HG03442 (cell line): Measurements from ENCODE around the gene GARNL3.

Experiments
- ATAC-seq: cut with Tn5 transposase; IDR thresholded peaks from one replicate; pipeline ENCODE4 v1.9.1; 2021; ENCODE audit warnings: mild to moderate bottlenecking, moderate library complexity; ENCODE audit not compliant: unreplicated experiment

Gene GARNL3

DNA sequence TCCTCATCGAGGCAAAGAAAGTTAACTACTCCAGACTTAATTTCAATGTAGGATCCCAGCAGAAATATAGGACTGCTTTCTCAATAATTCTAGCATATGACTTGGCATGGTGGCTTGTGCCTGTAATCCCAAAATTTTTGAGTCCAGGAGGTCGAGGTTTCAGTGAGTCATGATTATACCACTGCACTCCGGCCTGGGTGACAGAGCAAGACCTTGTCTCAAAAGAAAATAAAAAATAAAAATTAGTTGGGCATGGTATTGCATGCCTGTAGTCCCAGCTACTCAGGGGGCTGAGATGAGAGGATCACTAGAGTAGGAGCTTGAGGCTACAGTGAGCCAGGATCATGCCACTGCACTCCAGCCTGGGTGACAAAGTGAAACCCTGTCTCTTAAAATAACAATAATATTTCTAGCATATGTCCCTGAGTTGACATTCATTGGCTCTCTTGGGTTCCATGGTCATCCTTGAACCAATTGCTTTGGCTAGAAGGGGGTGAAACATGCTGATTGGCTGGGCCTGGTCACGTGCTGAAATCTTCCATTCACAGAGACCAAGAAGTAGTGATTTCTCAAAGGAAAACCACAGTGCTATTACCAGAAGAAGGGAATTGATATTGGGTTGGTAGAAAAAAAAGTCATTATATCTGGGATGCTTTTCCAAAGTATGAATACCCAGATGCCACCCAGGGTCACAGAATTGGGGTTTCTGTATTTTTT lies 31.6 kb upstream of the GARNL3 start:
- ATAC-seq, result no peak

DNA sequence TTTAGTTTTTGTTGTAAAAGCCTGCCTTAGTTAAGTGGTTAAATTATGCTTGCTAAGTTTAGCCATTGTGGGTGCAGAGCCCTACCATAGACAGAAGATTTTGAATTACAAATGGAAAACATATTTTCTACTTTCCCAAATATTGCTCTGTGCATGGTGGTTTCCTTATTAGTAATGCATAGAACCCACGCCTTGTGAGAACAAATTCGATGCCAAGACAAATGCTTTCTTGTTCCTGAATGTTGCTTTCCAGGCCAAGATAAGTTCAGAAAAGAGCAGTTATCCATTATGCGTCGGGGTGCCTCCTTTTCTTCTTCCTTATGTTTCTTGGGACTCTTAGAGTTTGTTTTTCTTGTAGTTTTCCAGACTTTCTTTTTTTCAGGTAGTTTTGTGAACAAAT lies 31.0 kb upstream of the GARNL3 start:
- no peak for ATAC-seq

DNA sequence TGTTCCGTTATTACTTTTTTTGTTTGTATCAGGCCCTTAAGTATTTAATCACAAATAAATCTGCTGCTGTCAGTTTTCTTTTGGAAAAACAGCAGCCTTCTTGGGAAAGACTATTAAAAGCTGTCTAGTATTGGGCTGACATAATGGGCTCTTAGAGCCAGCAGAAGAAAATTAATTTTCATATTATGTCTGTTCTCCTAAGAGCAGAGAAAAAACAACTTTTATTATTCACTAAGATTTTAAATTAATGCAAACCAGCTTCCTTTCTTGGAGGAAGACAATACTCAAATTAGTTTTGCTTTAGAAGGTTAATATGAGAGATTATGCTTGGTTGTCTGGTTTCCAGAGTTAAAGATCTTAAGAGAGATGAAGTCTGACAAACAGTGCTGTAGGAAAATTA lies 30.6 kb upstream of the GARNL3 start:
- no peak for ATAC-seq

DNA sequence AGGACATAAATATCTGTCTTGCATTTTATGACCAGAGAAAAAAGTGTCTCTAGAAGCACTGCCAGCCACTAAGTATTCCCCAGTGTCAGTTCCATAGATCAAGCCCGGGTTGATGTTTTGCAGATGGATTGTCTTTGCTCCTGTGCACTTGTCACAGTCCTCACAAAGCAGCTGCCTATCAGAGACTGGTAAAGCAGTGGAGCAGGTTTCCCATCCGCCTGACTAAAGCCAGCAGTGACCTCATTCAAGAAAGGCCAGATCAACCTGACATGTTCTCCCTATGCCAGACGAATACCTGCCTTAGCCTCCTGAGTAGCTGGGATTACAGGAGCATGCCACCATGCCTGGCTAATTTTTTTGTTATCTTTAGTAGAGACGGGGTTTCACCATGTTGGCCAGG lies 26.8 kb upstream of the GARNL3 start:
- no peak for ATAC-seq

DNA sequence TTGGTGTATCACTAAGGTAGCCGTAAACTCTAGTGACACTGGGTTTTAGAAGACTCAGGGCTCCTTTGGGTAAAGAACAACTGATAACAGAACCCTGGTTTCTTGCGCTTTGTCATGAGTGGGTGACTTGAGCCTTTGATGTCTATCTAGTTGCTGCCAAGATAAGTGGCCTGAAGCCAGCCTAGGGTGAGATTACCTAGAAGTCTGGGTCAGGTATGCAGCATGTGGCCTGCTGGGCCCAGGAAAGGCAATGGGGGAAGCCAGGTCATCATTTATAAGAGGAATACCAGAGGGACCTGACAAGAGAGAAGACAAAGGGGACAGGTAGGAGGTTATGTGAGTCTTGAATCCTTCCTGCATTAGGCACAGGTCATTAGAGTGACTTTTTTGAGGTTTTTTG lies 23.2 kb upstream of the GARNL3 start:
- no peak for ATAC-seq

DNA sequence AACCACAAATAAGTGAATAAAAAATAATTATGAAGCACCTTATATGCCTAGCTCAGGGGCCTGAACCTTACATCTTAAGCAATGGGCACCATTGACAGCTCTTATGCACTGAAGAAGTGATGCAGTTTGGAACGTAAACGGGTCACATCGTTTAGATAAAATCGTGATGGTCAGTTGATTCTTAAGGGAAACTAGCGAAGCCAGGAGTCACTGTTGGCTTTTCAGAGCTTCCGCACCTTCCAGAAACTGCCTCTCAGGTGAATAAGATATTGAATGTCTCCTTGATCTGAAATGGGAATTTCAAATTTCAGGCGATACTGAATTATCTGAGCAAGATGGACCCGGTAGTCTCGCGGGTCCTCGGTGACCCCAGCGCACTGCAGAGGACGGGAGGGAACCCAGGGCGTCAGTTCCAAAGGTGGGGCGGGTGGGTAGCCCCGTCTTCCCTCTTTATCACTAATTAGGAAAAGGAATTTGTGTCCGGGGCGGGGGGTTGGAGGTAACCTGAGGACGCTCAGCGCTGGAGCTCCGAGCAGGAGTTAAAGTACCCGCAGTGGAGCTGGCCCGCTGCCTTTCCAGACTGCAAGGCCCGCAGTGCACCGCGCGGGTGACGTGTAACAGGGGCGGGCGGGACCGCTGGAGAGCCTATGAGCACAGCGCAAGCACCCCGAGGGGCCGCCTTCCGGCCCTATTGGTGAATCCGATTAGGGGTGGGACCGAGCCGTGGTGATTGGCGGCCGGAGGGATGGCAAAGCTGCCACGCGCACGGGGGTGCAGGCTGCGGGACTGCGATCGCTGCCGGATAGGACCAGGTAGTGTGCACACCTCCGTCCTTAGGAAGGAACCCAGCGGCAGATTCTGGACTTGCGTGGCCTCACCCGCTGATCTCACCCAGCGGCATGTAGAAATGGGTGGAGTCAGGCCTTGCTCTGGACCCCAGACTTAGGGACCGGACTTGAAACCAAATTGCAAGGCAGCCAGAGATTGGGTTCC lies 19.7 kb upstream of the GARNL3 start:
- peak; percentile 98 for ATAC-seq

DNA sequence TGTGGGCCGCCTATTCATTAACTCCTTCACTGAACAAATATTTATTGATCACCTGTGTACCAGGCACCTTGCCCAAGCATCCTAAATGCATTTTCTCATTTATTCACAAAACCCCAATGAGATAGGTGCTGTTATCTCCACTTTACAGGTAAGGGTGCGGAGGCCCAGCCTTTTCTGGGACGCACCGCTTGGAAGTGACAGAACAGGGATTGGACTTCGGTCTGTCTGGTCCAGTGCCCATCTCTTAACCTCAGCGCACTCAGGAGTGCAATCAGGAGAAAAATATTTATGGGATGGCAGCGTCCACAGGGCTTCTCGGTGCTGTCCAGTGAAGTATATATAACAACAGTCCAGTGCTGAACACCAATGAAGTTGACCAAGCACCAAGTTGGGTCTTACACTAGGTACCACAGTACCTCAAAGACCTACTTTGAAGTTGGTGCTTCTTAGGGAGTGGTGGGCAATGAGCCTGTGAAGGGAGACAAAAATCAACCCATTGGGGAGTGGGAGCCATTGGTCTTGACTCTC lies 18.9 kb upstream of the GARNL3 start:
- ATAC-seq, result no peak

DNA sequence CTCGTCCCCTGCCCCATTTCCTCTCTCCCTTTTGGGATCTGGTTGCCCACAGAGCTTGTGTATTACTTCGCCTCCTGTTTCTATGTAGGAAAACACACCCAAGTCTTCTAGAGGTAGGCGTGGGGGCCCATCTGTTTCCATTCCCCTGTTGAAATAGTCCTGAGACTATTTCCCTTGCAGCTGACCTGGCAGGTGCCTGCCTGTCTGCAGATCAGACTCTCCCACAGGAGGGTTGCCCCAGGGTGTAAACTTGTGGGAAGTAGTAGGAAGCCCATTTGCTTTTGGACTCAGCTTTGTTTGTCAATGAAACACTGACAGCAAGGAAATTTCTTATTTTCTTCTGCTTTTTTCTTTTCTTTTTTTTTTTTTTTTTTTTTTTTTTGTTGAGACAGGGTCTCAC lies 16.3 kb upstream of the GARNL3 start:
- no peak for ATAC-seq

DNA sequence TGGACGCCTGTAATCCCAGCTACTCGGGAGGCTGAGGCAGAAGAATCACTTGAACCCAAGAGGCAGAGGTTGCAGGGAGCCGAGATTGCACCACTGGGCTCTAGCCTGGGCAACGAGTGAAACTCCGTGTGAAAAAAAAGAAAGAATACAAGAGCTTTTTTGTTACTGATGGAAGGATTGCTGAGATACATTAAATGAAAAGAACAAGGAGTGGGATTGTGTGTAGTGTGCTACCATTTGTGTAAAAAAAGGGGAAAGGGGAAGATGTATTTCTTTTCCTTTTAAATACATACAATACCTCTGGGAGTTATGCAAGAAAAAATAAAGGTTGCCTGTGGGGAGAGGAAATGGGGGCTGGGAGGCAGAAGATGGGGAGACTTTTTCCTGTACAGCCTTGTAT lies 14.7 kb upstream of the GARNL3 start:
- no peak for ATAC-seq

DNA sequence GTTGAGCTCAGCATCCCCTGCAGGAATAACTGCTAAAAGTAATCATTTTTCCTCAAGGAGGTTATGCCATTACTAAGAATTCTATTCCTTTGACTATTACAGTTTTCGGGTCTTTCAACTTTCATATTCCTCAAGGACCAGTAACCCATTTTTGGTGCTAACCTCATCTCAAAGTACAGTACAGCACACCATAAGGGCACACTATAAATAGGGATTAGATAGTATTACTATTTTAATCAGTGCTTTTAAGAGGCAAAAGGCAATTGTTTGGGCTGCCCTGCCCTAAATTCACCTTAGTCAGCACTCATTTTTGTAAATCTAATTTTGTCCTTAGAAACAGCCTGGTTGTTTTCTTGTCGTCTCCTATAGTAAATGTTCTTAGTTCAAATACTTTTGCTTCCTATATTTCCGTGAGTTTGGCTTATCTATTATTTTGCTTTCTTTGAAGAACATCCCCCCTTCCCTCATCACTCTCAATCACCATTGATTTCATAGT lies 13.6 kb upstream of the GARNL3 start:
- ATAC-seq, result no peak

DNA sequence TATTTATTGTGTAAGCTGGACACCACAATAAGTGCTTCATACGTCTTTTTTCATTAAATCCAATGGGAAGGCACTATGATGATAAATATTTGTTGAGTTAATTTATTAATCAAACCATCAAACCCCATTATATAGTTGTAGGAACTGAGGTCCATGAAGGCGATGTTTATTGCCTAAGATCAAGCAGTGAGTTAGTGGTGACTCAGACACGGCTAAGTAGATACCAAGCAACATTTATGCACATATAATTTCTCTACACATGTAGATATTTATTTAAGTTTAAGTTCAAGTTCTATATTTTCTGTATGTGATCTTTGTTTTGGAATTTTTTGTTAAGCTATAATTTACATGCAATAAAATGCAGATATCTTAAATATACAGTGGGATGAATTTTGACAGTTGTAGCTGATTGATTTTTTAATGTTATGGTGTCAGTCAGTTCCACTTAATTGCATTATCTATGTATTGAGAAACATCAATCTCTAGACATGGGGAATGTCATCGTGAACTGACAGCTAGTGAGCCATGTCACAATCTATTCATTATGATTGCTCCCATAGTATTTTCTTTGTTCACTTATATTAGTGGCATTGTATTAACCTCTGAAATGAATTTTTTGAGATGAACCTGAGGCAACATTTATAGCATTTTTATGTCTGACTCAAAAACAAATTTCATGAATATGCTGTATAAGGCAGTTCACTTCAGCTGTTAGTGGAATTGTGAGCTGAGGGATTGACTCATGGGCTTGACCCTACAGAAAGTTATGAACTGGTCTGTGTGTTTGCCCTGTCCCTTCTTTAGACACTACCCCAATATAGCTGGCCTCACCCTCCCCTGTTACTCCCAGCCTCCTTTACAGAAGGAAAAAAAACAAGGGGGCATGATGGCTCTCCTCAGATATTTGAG lies 11.9 kb upstream of the GARNL3 start:
- ATAC-seq, result no peak

DNA sequence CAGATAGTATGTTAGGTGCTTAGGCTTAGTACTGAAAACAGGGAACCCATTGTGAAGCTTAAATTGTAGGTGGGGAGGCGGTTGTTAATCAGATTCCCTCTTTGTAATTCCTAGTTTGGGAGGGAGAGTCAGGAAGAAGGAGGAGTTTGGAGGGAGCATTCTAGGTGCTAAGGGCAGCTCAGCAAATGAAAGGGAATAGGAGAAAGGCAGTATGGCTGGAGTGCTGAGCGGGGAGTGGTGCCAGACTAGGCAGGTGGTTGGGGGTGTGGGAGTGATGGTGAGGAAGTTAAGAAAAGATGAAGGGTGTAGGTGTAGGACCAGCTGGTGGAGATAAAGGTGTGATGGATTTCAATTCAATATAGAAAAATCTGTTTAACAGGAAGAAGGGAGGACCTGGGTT lies 11.1 kb upstream of the GARNL3 start:
- no peak for ATAC-seq

DNA sequence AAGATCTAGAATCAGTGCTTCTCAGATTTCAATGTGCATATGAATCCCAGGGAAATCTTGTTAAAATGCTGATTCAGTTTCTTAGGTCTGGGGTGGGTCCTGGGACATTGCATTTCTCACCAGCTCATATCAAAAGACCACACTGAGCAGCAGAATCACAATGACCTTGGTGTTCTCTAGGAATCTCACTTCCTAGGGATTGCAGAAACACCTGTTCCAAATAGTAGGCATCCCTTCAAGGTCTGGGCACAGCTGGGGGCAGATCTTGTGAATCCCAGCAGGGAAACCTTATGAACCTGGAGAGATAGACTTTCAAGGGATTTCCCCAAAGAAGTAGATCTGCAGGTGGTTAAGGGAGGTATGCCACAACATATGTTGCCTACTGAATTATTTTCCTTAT lies 8.9 kb upstream of the GARNL3 start:
- ATAC-seq, result no peak

DNA sequence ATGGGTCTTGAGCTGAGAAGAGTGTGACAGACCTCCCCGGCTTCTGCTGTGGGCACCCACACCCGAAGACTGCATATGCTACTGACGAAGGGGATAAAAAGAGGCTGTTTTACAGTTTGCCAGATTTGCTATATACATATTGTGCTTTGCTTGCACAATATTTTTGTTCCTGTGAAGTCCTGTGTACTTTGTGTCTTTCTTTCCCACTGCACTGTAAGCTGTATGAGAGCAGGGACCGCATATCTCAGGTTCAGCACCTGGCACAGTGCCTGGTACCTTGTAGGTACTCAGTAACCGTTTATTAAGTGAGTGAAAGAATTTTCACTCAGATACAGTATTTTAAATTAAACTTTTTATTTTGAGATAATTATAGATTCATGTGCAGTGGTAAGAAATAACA lies 8.2 kb upstream of the GARNL3 start:
- ATAC-seq, result no peak

DNA sequence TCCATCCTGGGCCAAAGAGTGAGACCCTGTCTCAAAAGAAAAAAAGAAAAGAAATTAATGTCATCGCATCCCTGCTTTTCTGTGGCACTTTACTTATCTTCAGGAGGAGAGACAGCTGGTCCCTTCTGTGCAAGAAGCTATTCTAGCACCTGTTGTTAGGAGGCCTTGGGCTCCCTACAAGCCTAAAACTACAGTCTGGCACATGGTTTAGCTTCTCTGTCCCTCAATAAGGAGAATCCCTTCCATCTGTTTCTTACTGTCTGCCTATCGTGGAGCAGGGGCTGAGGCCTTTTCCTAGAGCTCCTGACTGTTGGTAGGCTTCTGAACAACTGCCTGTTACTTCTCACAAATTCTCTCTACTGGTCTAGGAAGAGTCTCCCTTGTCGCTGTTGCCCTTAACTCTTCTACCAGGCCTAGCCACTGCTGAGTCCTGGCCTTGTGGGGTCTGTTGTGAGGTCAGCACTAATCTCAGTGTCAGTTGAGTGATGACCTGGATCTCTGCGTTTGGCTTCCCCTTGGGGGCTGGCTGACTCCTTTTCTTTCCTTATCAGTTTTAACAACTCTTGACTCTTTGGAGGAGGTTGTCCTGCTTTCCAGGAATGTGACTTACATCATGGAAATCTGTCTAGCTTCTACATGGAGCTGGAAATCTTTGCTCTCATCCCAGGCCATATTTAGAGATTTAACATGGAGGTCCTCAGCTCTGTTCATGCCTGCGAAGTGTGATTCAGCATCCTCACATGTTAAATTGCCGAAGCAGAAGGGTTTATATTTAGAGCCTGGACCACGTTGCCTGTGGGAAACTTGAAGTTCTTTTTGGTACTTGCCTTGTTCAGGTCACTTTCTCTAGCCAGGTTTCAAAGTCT lies 5.7 kb upstream of the GARNL3 start:
- ATAC-seq, result no peak

DNA sequence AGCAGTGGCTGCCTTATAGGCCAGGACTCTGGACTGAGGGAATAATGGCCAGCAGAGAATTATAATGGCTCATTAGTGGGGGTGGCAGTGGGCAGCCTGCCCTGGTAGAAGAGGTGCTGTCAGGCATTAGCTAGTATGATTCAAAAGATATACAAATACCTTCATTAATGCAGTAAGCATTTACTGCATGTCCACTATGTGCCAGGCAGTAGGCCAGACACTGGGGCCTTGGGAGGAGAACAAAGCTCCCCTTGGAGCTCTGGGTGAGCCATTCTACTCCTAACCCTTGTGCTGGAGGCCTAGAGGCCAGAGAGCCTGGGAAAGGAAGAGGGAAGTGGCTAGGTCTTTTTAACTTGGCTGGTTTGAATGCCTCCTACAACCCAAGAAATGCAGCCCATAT lies 2.0 kb upstream of the GARNL3 start:
- ATAC-seq, result no peak

DNA sequence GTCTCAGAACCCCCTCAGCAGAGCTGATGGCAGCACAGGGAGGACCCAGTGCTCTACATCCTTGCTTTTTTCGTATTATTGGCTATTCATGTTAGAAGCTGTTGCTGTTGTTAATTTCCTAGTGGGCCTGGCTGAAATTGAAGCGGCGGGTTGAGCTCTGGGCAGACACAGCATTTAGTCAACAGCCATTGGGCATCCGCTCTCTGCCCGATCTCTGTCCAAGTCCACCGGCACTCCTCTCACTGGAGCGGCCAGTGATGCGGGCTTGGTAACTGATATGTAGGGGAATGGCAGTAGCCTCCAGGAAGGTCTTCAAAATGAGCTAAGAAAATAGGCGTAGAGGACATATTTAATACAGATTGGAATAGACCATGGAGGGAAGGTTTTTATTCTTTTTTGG lies 1.3 kb upstream of the GARNL3 start:
- no peak for ATAC-seq

DNA sequence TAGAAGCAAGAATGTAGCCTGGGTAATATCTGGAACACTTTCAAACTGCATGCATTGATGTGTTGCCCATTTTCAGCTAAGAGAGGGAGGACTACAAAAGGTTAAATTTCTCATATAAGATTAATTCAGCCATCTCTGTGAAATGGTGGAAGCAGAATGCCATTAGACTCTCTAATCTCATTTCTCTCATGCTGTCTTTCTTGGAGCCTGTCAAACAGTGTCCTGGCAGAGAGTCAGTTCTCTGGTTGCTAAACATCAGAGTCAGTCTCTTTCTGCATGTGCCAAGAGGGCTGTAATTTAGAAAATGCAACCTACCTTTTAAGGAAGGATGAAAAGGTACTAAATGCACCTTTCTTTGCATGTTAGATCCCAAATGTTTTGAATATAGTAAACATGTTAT lies 910 bp upstream of the GARNL3 start:
- no peak for ATAC-seq

DNA sequence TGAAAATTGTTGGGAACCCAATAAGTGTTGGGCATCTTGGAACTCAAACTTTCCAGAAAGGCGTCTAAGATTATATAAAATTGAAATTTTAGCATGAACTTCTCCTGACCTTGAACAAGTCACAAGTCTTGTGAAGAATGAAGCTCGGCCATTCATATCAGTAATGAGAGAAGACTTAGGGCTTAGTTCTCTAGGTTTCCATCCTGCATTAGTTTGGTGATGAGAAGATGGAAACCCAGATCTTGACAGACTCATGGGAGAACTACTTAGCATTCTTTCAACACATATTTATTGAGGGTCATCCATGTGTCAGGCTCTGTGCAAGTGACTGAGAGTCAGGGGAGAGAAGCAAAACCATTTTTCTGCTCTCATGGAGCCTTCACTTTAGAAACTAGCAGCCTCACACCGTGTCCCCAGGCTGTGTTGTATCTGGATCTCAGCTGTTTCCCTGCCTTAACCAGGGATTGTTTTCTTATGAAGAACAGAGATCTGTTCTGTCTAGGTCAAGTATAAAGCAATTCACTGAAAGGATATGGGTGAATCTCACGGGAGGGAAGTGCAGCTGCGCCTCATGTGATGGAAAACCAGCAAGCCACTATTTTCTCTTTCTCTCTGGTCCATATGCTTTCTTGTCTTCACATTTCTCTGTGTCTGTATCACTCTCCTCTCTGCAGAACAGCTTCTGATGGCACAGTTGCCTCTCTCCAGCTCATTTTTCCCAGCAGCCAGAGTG lies 3.4 kb downstream of the GARNL3 start:
- ATAC-seq, result no peak
